ENCODE results near the gene NUP210.

Gene NUP210

DNA sequence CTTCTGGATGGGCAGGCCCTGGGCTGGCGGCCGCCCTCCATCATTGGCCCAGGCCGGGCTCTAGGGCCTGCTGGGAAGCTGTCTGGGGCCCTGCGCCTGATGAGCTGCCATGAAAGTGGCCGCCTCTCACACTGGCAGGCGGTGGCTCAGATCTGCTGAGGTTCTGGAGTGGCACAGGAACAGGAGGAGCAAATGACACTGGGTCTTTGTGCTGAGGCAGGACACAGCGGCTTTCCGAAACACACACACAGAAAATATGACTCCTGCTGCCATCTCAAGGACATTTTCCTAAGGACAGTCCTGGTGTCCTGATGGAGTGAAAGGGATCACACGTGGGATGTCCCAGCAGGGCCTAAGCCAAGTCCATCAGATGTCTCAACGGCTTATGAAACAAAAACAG, 103.5 kb downstream of the NUP210 start:
- in situ Hi-C loops (cut with MboI; ENCODE audit: low pct_unique_long_range_greater_than_20kb, low sequenced_read_pairs, unreplicated experiment): no loop called here
- DNase-seq (ENCODE audit: low spot score): no peak
- no peak for TF ChIP-seq CTCF (IDR thresholded peaks at IDR 0.05; ENCODE audit: extremely low read depth, insufficient read depth, missing control alignments)

GRCh38 chr3:13314877-13315276, 105.2 kb downstream of the NUP210 start:
- in situ Hi-C loops (cut with MboI; ENCODE audit: low pct_unique_long_range_greater_than_20kb, low sequenced_read_pairs, unreplicated experiment): no loop called here

GRCh38 chr3:13313813-13314212, 106.3 kb downstream of the NUP210 start:
- in situ Hi-C loops (cut with MboI; ENCODE audit: low pct_unique_long_range_greater_than_20kb, low sequenced_read_pairs, unreplicated experiment): no loop called here
- DNase-seq (ENCODE audit: low spot score): no peak
- no peak for TF ChIP-seq CTCF (IDR thresholded peaks at IDR 0.05; ENCODE audit: extremely low read depth, insufficient read depth, missing control alignments)

More at GRCh38 chr3:13314877-13315276, 105.2 kb downstream of the NUP210 start:
- TF ChIP-seq CTCF (IDR thresholded peaks at IDR 0.05; ENCODE audit: extremely low read depth, insufficient read depth, missing control alignments): no peak
- DNase-seq (ENCODE audit: low spot score): no peak

DNA sequence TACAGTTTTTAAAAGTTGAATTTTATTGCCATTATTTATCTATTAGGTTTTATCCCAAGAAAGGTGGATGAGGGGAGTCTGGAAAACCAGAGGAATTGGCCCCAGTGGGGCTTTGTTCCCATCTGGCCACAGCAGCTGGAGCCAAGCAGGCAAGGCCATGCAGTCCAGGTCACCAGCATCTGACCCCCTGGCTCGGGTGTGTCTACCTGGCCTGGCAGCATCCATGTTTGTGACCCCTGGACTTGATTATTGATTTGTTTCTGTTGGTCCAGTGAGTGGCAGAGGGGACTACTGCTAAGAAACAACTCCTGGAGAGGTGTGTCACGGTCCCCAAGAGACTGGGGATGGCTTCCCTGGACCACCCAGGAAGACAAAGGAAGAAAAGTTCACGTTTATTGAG, 111.1 kb downstream of the NUP210 start:
- no peak for DNase-seq (ENCODE audit: low spot score)
- in situ Hi-C loops (cut with MboI; ENCODE audit: low pct_unique_long_range_greater_than_20kb, low sequenced_read_pairs, unreplicated experiment): no loop called here
- TF ChIP-seq CTCF (IDR thresholded peaks at IDR 0.05; ENCODE audit: extremely low read depth, insufficient read depth, missing control alignments): no peak

- peak; percentile 62 for TF ChIP-seq CTCF (IDR thresholded peaks at IDR 0.05; ENCODE audit: extremely low read depth, insufficient read depth, missing control alignments)
- peak; percentile 59 for DNase-seq (ENCODE audit: low spot score)
- in situ Hi-C loops (cut with MboI; ENCODE audit: low pct_unique_long_range_greater_than_20kb, low sequenced_read_pairs, unreplicated experiment): no loop called here
Measured at GRCh38 chr3:13308380-13308801, 111.7 kb downstream of the NUP210 start.

- DNase-seq (ENCODE audit: low spot score): no peak
- TF ChIP-seq CTCF (IDR thresholded peaks at IDR 0.05; ENCODE audit: extremely low read depth, insufficient read depth, missing control alignments): no peak
- in situ Hi-C loops (cut with MboI; ENCODE audit: low pct_unique_long_range_greater_than_20kb, low sequenced_read_pairs, unreplicated experiment): no loop called here
Measured at GRCh38 chr3:13307041-13307440, 113.1 kb downstream of the NUP210 start.

DNA sequence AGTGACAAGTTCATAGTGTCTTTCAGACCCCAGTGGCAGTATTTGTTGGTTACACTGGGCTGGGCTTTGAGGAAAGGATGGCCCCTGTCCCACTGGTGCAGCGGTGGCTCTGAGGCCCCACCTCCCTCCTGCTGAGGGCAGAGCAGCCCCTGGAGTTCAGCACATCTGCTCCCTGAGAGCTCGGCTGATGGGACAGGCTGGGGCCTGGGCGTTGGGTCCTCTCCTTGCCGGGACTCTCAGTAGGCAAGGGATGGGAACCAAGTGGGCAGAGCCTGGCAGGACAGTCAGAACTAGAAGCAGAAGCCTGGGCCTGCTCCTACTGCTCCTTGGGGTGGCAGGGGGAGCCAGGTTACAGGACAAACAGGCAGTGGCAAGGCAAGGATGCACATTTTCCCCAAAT, 114.5 kb downstream of the NUP210 start:
- in situ Hi-C loops (cut with MboI; ENCODE audit: low pct_unique_long_range_greater_than_20kb, low sequenced_read_pairs, unreplicated experiment): no loop called here
- no peak for TF ChIP-seq CTCF (IDR thresholded peaks at IDR 0.05; ENCODE audit: extremely low read depth, insufficient read depth, missing control alignments)
- DNase-seq (ENCODE audit: low spot score): no peak
